Natural killer cell (primary cell): ENCODE data around the gene MYH10. TPM values are rescaled to one million over a fixed set of nuclear protein-coding genes. Genes with fewer than 3 reads are reported as not detected.

Source experiments
- ATAC-seq, 3 donors: fragments of 150-1000 bp in 2 of 3; fragments of 200-7000 bp in 1 of 3; cut with Tn5 transposase; 1 replicate in 1 of 3; 2 replicates in 2 of 3; pipeline ENCODE4 v1.10.0; 2021; ENCODE audit warnings: mild to moderate bottlenecking in 2 of 3, moderate library complexity in 2 of 3
- DNase-seq, 2 donors: peaks; one replicate each; pipeline versions ENCODE4 v3.0.0 to v3.0.0-alpha.2; 2013 to 2021; ENCODE audit warnings: mixed read lengths in 1 of 2
- H3K27ac ChIP-seq: one replicate; pipeline ENCODE4 v1.5.1; 2013; ENCODE audit warnings: mild to moderate bottlenecking, low read length
- H3K27me3 ChIP-seq: one replicate; pipeline ENCODE4 v1.6.1; 2013; ENCODE audit warnings: low read length; ENCODE audit not compliant: control insufficient read depth, insufficient read depth
- H3K36me3 ChIP-seq: one replicate; pipeline ENCODE4 v1.6.1; 2013; ENCODE audit warnings: low read length; ENCODE audit not compliant: control insufficient read depth, insufficient read depth
- H3K4me1 ChIP-seq: one replicate; pipeline ENCODE4 v1.6.1; 2013; ENCODE audit warnings: low read length; ENCODE audit not compliant: control insufficient read depth, insufficient read depth
- H3K4me3 ChIP-seq: one replicate; pipeline ENCODE4 v1.5.1; 2013; ENCODE audit warnings: low read length
- H3K9me3 ChIP-seq: one replicate; pipeline ENCODE4 v1.6.1; 2013; ENCODE audit warnings: low read length; ENCODE audit not compliant: control insufficient read depth, insufficient read depth
- H3K27ac Mint-ChIP-seq, 2 donors: one replicate each; pipeline ENCODE4 v1.8.0; 2022; ENCODE audit warnings: mild to moderate bottlenecking in 2 of 2, mixed read lengths in 2 of 2, moderate library complexity in 1 of 2
- H3K27me3 Mint-ChIP-seq, 2 donors: one replicate each; pipeline ENCODE4 v1.8.0; 2022; ENCODE audit warnings: low read depth in 2 of 2, mixed read lengths in 2 of 2
- H3K36me3 Mint-ChIP-seq: one replicate; pipeline ENCODE4 v1.8.0; 2022; ENCODE audit warnings: mixed read lengths
- H3K4me1 Mint-ChIP-seq, 2 donors: one replicate each; pipeline ENCODE4 v1.8.0; 2022; ENCODE audit warnings: mixed read lengths in 2 of 2
- H3K4me3 Mint-ChIP-seq: one replicate; pipeline ENCODE4 v1.8.0; 2022; ENCODE audit warnings: mild to moderate bottlenecking, moderate library complexity, mixed read lengths
- H3K9me3 Mint-ChIP-seq, 2 donors: one replicate each; pipeline ENCODE4 v1.8.0; 2022; ENCODE audit warnings: mixed read lengths in 2 of 2
- CTCF ChIP-seq: fragments of 200-600 bp; IDR thresholded peaks from one replicate; pipeline ENCODE4 v1.8.0; 2022; ENCODE audit warnings: antibody characterized with exemption
- WGBS: methylation state at CpG from one replicate; pipeline ENCODE4 v1.1.7; 2013; ENCODE audit warnings: missing lambda C conversion rate; ENCODE audit not compliant: insufficient coverage; 5-methylcytosine and 5-hydroxymethylcytosine counted together
- intact Hi-C: fragments of 100-400 bp; cut with micrococcal nuclease; formaldehyde crosslinking; loops from one replicate; pipeline ENCODE4 v1.14.2; 2022
- total RNA-seq, 4 donors: library from RNA; stranded (reverse); fragments of 120-200 nt in 1 of 4; gene quantifications; one replicate each; pipeline versions ENCODE4 v1.2.3 to v1.2.4, GENCODE V29; 2013 to 2022

Gene MYH10
- total RNA-seq, 3 donors from 2014 or later (not counting 1 experiment from before 2014, with no cell fraction given) = 0.28 to 1.5 (median 1.0) TPM

DNA sequence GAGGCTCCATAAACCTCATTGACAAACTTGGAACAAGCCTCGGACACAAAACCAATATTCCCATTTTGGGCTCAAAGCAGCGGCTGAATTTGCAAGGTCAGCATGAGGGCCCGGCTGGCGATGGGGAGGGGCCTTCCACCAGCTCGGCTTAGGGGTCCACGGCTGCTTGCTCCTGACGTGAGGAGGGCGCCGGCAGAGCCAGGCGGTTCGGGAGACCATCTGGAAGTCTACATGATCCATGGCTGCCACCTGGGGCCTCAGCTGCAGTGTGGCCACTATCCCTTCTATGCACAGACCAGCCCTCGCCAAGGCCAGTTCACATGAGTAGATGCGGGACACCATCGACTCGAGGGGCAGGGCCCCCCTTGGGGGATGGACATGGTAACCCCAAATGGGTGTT, 155.7 kb downstream of the MYH10 start:
- H3K4me3 Mint-ChIP-seq = no peak overlapping the region
- ATAC-seq = no peak
- WGBS = 96% methylated on average over 15 of the region's 15 CpGs
- DNase-seq = no peak
- Histone ChIP-seq H3K27me3 (no peaks in the 10 kb centered on the region), H3K36me3 (peaks cover 44% of the 10 kb centered on the region), H3K9me3 (no peaks in the 10 kb centered on the region), H3K4me3 (no peak overlapping the region), H3K4me1 (no peaks in the 10 kb centered on the region), H3K27ac (no peak overlapping the region)
- no peak for TF ChIP-seq CTCF
- H3K9me3 Mint-ChIP-seq = no peaks in the 10 kb centered on the region
- H3K27me3 Mint-ChIP-seq = no peaks in the 10 kb centered on the region
- no peak overlapping the region for H3K27ac Mint-ChIP-seq
- intact Hi-C loops = no loop called here
- peaks cover 3 to 4% of the 10 kb centered on the region in 2 donors for H3K4me1 Mint-ChIP-seq
- H3K36me3 Mint-ChIP-seq = no peaks in the 10 kb centered on the region

- H3K4me1 Mint-ChIP-seq = peaks cover 3 to 4% of the 10 kb centered on the region in 2 donors
- no peaks in the 10 kb centered on the region for H3K36me3 Mint-ChIP-seq
- H3K9me3 Mint-ChIP-seq = no peaks in the 10 kb centered on the region
- no peak for ATAC-seq
- intact Hi-C loops = no loop called here
- no peaks in the 10 kb centered on the region for H3K9me3 ChIP-seq
- no peak overlapping the region for H3K4me3 Mint-ChIP-seq
- TF ChIP-seq CTCF = no peak
- no peak overlapping the region for H3K27ac Mint-ChIP-seq
- H3K27me3 Mint-ChIP-seq = no peaks in the 10 kb centered on the region
- WGBS = 97% methylated on average over 13 of the region's 13 CpGs
- no peak for DNase-seq
- no peak overlapping the region for H3K27ac ChIP-seq
- no peaks in the 10 kb centered on the region for H3K27me3 ChIP-seq
- no peak overlapping the region for H3K4me3 ChIP-seq
- peaks cover 44% of the 10 kb centered on the region for H3K36me3 ChIP-seq
- no peaks in the 10 kb centered on the region for H3K4me1 ChIP-seq
Measured at GRCh38 chr17:8473451-8474192, 156.9 kb downstream of the MYH10 start.

GRCh38 chr17:8472663-8473062, 157.9 kb downstream of the MYH10 start:
- Mint-ChIP-seq H3K36me3 (no peaks in the 10 kb centered on the region), H3K27ac (no peak overlapping the region), H3K9me3 (no peaks in the 10 kb centered on the region), H3K4me1 (peaks cover 0 to 3% of the 10 kb centered on the region in 2 donors), H3K4me3 (no peak overlapping the region), H3K27me3 (no peaks in the 10 kb centered on the region)
- 97% methylated on average over 8 of the region's 8 CpGs for WGBS
- TF ChIP-seq CTCF = no peak
- no peaks in the 10 kb centered on the region for H3K27me3 ChIP-seq
- H3K4me3 ChIP-seq = no peak overlapping the region
- H3K4me1 ChIP-seq = no peaks in the 10 kb centered on the region
- DNase-seq (no peak), ATAC-seq (no peak)
- H3K9me3 ChIP-seq = no peaks in the 10 kb centered on the region
- intact Hi-C loops = no loop called here
- H3K36me3 ChIP-seq = peaks cover 50% of the 10 kb centered on the region
- no peak overlapping the region for H3K27ac ChIP-seq
